ENCODE measurements around the gene PMEL. TPM values are rescaled to one million over a fixed set of nuclear protein-coding genes. Genes with fewer than 3 reads are reported as not detected.

PMEL gene
- 1.3 to 2.1 TPM (median 1.4 TPM) in 3 replicates for polyA plus RNA-seq
- 0.89 TPM for polyA plus RNA-seq (2011; ENCODE audit: low read depth)
- polyA plus RNA-seq (2011; cell fraction: cytosol; rRNA removed) = 2.3 and 2.7 TPM in 2 replicates
- polyA plus RNA-seq (2011; cell fraction: nucleus; rRNA removed) = 2.9 and 3.1 TPM in 2 replicates
- 1.0 and 2.2 TPM in 2 replicates for polyA plus RNA-seq (2012; ENCODE audit: low replicate concordance)
- polyA minus RNA-seq = 2.1 to 4.9 TPM (median 4.3 TPM) in 3 replicates
- polyA minus RNA-seq (2011; cell fraction: cytosol; rRNA and poly(A)+ RNA removed) = 0.96 TPM
- polyA minus RNA-seq (2011; cell fraction: nucleus; rRNA and poly(A)+ RNA removed) = 1.0 and 1.5 TPM in 2 replicates

DNA sequence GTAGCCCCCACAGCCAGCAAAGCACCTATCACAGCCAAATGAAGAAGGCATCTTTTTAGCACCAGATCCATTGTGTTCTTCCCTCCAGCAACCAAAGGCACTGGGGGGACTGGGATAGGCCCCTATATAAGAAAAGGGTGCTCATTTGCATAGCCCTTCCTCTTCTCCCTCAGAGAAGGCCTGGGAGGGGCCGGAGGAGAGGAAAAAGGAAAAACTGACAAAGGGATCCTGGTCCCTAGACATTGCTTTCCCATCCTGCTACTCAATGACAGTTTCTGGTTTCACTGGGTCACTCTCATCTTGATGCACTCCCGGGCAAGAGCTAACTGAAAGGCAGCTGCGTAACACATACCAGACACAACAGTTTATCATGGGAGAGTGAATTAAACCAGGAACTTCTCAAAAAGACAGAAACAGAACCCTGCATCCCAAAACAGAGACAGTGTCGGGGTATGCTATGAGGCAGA lies at the start of gene PMEL:
PMEL (minus strand) TSS at position 102 of the 467 bp plus-strand sequence; CDS start at position 71, 31 bp downstream.
- H3K4me3 ChIP-seq (ENCODE audit: control insufficient read depth in 2 of 3, extremely low read depth in 1 of 3, insufficient read depth in 2 of 3, low read depth in 1 of 3, low read length in 3 of 3) = peak within 1 kb of the TSS; percentile 77 to 90 (median 81)
- H3K36me3 ChIP-seq (ENCODE audit: control insufficient read depth in 2 of 2, extremely low read depth in 1 of 2, insufficient read depth in 2 of 2, low read length in 2 of 2) = peaks cover 0 to 16% of the 10 kb centered on the region in 2 experiments
- peak within 1 kb of the TSS; percentile 86 for H2AFZ ChIP-seq (ENCODE audit: control insufficient read depth, low read length)
- H3K4me1 ChIP-seq (ENCODE audit: control insufficient read depth, extremely low read depth, insufficient read depth, low read length) = peaks cover 12% of the 10 kb centered on the region
- no peaks in the 10 kb centered on the region for H3K9me1 ChIP-seq (ENCODE audit: control insufficient read depth, extremely low read depth, insufficient read depth, low read length)
- H3K27ac ChIP-seq (ENCODE audit: control insufficient read depth, insufficient read depth, low read length) = peak within 1 kb of the TSS; percentile 78
- TF ChIP-seq EZH2 (IDR thresholded peaks at IDR 0.05; ENCODE audit: low read length) = no peak
- TF ChIP-seq, protein P1, sequence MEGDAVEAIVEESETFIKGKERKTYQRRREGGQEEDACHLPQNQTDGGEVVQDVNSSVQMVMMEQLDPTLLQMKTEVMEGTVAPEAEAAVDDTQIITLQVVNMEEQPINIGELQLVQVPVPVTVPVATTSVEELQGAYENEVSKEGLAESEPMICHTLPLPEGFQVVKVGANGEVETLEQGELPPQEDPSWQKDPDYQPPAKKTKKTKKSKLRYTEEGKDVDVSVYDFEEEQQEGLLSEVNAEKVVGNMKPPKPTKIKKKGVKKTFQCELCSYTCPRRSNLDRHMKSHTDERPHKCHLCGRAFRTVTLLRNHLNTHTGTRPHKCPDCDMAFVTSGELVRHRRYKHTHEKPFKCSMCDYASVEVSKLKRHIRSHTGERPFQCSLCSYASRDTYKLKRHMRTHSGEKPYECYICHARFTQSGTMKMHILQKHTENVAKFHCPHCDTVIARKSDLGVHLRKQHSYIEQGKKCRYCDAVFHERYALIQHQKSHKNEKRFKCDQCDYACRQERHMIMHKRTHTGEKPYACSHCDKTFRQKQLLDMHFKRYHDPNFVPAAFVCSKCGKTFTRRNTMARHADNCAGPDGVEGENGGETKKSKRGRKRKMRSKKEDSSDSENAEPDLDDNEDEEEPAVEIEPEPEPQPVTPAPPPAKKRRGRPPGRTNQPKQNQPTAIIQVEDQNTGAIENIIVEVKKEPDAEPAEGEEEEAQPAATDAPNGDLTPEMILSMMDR (optimal IDR thresholded peaks at IDR 0.05 in 1 of 3, IDR thresholded peaks at IDR 0.05 in 1 of 3, conservative IDR thresholded peaks at IDR 0.05 in 1 of 3; ENCODE audit: extremely low read depth in 1 of 3, insufficient read depth in 2 of 3, low read length in 3 of 3) = no peak
- DNase-seq (ENCODE audit: low read depth, low spot score) = no peak
- H3K9me3 ChIP-seq (ENCODE audit: control insufficient read depth, low read depth, low read length) = no peaks in the 10 kb centered on the region
- H4K20me1 ChIP-seq (ENCODE audit: control insufficient read depth, extremely low read depth, insufficient read depth, low read length) = no peaks in the 10 kb centered on the region
- peak within 1 kb of the TSS; percentile 96 for H3K4me2 ChIP-seq (ENCODE audit: control insufficient read depth, extremely low read depth, insufficient read depth, low read depth, low read length)
- no peaks in the 10 kb centered on the region for H3K27me3 ChIP-seq (ENCODE audit: control insufficient read depth, extremely low read depth, insufficient read depth, low read length)
- peaks cover 12% of the 10 kb centered on the region for H3K79me2 ChIP-seq (ENCODE audit: control insufficient read depth, insufficient read depth, low read length)
- no peak for FAIRE-seq
- peak within 1 kb of the TSS; percentile 81 for H3K9ac ChIP-seq (ENCODE audit: control insufficient read depth, extremely low read depth, insufficient read depth, low read length)
- dilution Hi-C loops (cut with MboI; ENCODE audit: extremely low pct_ligation_motif_present, low sequenced_read_pairs) = no loop called here

DNA sequence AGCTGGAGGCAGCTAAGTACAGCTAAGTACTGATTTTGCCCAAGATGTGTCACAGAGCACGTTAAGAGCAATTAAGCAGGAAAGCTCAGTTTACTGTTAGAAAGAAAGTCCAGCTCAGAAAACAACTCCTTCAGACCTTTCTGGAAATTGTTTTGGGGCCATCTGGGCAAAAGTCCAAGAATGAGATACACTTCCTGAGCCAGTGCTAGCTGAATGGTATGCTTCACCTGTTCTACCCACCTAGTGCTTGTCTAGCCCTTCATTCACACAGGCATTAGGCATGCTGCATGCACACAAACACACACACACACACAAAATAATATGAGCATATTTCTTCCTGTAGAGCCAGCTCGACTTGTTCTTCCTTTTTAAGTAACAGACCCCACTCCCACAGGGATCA lies 48.4 kb upstream of the PMEL start:
- H3K9ac ChIP-seq (ENCODE audit: control insufficient read depth, extremely low read depth, insufficient read depth, low read length) = no peak overlapping the region
- no peak overlapping the region for H3K27ac ChIP-seq (ENCODE audit: control insufficient read depth, insufficient read depth, low read length)
- FAIRE-seq (no peak), DNase-seq (ENCODE audit: low read depth, low spot score) (no peak)
- no peaks in the 10 kb centered on the region for H3K79me2 ChIP-seq (ENCODE audit: control insufficient read depth, insufficient read depth, low read length)
- dilution Hi-C loops (cut with MboI; ENCODE audit: extremely low pct_ligation_motif_present, low sequenced_read_pairs) = no loop called here
- no peak overlapping the region for H3K4me2 ChIP-seq (ENCODE audit: control insufficient read depth, extremely low read depth, insufficient read depth, low read depth, low read length)
- TF ChIP-seq, protein P1 (optimal IDR thresholded peaks at IDR 0.05 in 1 of 3, IDR thresholded peaks at IDR 0.05 in 1 of 3, conservative IDR thresholded peaks at IDR 0.05 in 1 of 3; ENCODE audit: extremely low read depth in 1 of 3, insufficient read depth in 2 of 3, low read length in 3 of 3) = no peak
- TF ChIP-seq EZH2 (IDR thresholded peaks at IDR 0.05; ENCODE audit: low read length) = no peak
- no peak overlapping the region for H2AFZ ChIP-seq (ENCODE audit: control insufficient read depth, low read length)
- no peaks in the 10 kb centered on the region for H3K9me1 ChIP-seq (ENCODE audit: control insufficient read depth, extremely low read depth, insufficient read depth, low read length)
- H3K4me3 ChIP-seq (ENCODE audit: control insufficient read depth in 2 of 3, extremely low read depth in 1 of 3, insufficient read depth in 2 of 3, low read depth in 1 of 3, low read length in 3 of 3) = no peak overlapping the region
- no peaks in the 10 kb centered on the region for H3K9me3 ChIP-seq (ENCODE audit: control insufficient read depth, low read depth, low read length)
- H3K4me1 ChIP-seq (ENCODE audit: control insufficient read depth, extremely low read depth, insufficient read depth, low read length) = no peaks in the 10 kb centered on the region
- H4K20me1 ChIP-seq (ENCODE audit: control insufficient read depth, extremely low read depth, insufficient read depth, low read length) = no peaks in the 10 kb centered on the region
- no peaks in the 10 kb centered on the region for H3K36me3 ChIP-seq (ENCODE audit: control insufficient read depth in 2 of 2, extremely low read depth in 1 of 2, insufficient read depth in 2 of 2, low read length in 2 of 2)
- H3K27me3 ChIP-seq (ENCODE audit: control insufficient read depth, extremely low read depth, insufficient read depth, low read length) = no peaks in the 10 kb centered on the region

Data from keratinocyte (primary cell).